H1 (cell line): Measurements from ENCODE around the gene UGT1A10. TPM values are rescaled to one million over a fixed set of nuclear protein-coding genes. Genes with fewer than 3 reads are reported as not detected.

Source experiments
- CTCF ChIA-PET: fragments of 300-600 bp; sonication (Branson Sonifier 250); formaldehyde crosslinking; loops from one replicate; lab custom pipeline; 2021; ENCODE audit not compliant: partially characterized antibody; lab: Charles Lee
- POLR2A ChIA-PET: fragments of 300-600 bp; sonication (Branson Sonifier 250); formaldehyde crosslinking; loops from one replicate; lab custom pipeline; 2021; ENCODE audit warnings: inconsistent platforms; ENCODE audit not compliant: partially characterized antibody; lab: Charles Lee
- DNase-seq, 2 experiments: peaks; one replicate each; pipeline versions ENCODE4 v3.0.0 to v3.0.0-alpha.2; 2010 to 2022; ENCODE audit warnings: low spot score in 2 of 2, low read depth in 1 of 2, mixed read lengths in 1 of 2
- FAIRE-seq: peaks from 2 replicates; lab custom pipeline; 2011; peaks lifted over from hg19 to GRCh38; lab: Jason Lieb, UNC
- H2AFZ ChIP-seq: 2 replicates; pipeline ENCODE4 v1.8.1; 2012; ENCODE audit warnings: low read length, inconsistent platforms
- H2AK5ac ChIP-seq: 2 replicates; pipeline ENCODE4 v1.6.1; 2013; ENCODE audit warnings: low read depth, low read length
- H2BK120ac ChIP-seq: replicated peaks from 2 replicates; pipeline ENCODE3; 2013; ENCODE audit warnings: low read depth, low read length, inconsistent platforms
- H2BK12ac ChIP-seq: 2 replicates; pipeline ENCODE4 v1.6.1; 2013; ENCODE audit warnings: low read depth, low read length
- H2BK15ac ChIP-seq: 2 replicates; pipeline ENCODE4 v1.6.1; 2013; ENCODE audit warnings: low read length
- H2BK20ac ChIP-seq: 2 replicates; pipeline ENCODE4 v1.6.1; 2013; ENCODE audit warnings: low read length
- H2BK5ac ChIP-seq: 2 replicates; pipeline ENCODE4 v1.6.1; 2013; ENCODE audit warnings: low read depth, low read length
- H3K14ac ChIP-seq: 2 replicates; pipeline ENCODE4 v1.6.1; 2013; ENCODE audit warnings: inconsistent platforms; ENCODE audit not compliant: insufficient read length
- H3K18ac ChIP-seq: 2 replicates; pipeline ENCODE4 v1.6.1; 2013; ENCODE audit warnings: low read length; ENCODE audit errors: extremely low read depth
- H3K23ac ChIP-seq: 2 replicates; pipeline ENCODE4 v1.6.1; 2013; ENCODE audit warnings: inconsistent platforms; ENCODE audit not compliant: insufficient read length
- H3K23me2 ChIP-seq: 2 replicates; pipeline ENCODE4 v1.6.1; 2013; ENCODE audit warnings: low read depth, low read length
- H3K27ac ChIP-seq: 2 replicates; pipeline ENCODE4 v1.6.1; 2011; ENCODE audit warnings: low read depth, low read length, inconsistent platforms
- H3K27me3 ChIP-seq, 4 experiments: replicated peaks in 1 of 4; 1 replicate in 1 of 4; 2 replicates in 3 of 4; pipeline versions ENCODE4 v1.6.1 to v1.8.1; 2011 to 2013; ENCODE audit warnings: low read length in 3 of 4, mild to moderate bottlenecking in 3 of 4, inconsistent platforms in 2 of 4, mixed read lengths in 2 of 4, moderate library complexity in 1 of 4; ENCODE audit not compliant: control insufficient read depth in 3 of 4, insufficient read depth in 3 of 4; ENCODE audit errors: extremely low read depth in 1 of 4
- H3K36me3 ChIP-seq, 4 experiments: 2 replicates each; pipeline versions ENCODE4 v1.6.1 to v1.8.1; 2011 to 2013; ENCODE audit warnings: mild to moderate bottlenecking in 4 of 4, low read length in 3 of 4, moderate library complexity in 2 of 4, control low read depth in 1 of 4, inconsistent platforms in 1 of 4; ENCODE audit not compliant: insufficient read depth in 4 of 4, control insufficient read depth in 2 of 4
- H3K4ac ChIP-seq: replicated peaks from 2 replicates; pipeline ENCODE3; 2013; ENCODE audit warnings: low read length, low read depth, mixed read lengths, inconsistent platforms; ENCODE audit not compliant: insufficient read length
- H3K4me1 ChIP-seq, 4 experiments: replicated peaks in 1 of 4; 1 replicate in 1 of 4; 2 replicates in 3 of 4; pipeline versions ENCODE4 v1.6.1 to v1.8.1; 2011 to 2013; ENCODE audit warnings: low read length in 3 of 4, inconsistent platforms in 2 of 4, mixed read lengths in 1 of 4; ENCODE audit not compliant: insufficient read depth in 4 of 4, control insufficient read depth in 3 of 4
- H3K4me2 ChIP-seq, 2 experiments: 2 replicates each; pipeline versions ENCODE4 v1.6.1 to v1.8.1; 2011 to 2013; ENCODE audit warnings: low read depth in 2 of 2, low read length in 2 of 2, control low read depth in 1 of 2, inconsistent platforms in 1 of 2, mild to moderate bottlenecking in 1 of 2; ENCODE audit not compliant: insufficient read depth in 1 of 2
- H3K4me3 ChIP-seq, 4 experiments: fragments of 200-600, 300-600 bp in 1 of 4; sonication (generic), shearing (Covaris generic), sonication (Bioruptor Twin) in 1 of 4; 2 replicates each; pipeline versions ENCODE4 v1.5.1 to v1.8.1; 2011 to 2016; ENCODE audit warnings: low read length in 4 of 4, low read depth in 3 of 4, control low read depth in 2 of 4, inconsistent platforms in 2 of 4, mild to moderate bottlenecking in 2 of 4, mixed read lengths in 1 of 4, moderate library complexity in 1 of 4; ENCODE audit not compliant: insufficient read depth in 2 of 4; ENCODE audit errors: extremely low read depth in 1 of 4
- H3K56ac ChIP-seq: replicated peaks from 2 replicates; pipeline ENCODE3; 2013; ENCODE audit warnings: low read depth, mild to moderate bottlenecking, mixed read lengths, low read length, inconsistent platforms; ENCODE audit not compliant: insufficient read length
- H3K79me1 ChIP-seq: 2 replicates; pipeline ENCODE4 v1.6.1; 2013; ENCODE audit warnings: low read depth, low read length, control low read depth
- H3K79me2 ChIP-seq, 2 experiments: 2 replicates each; pipeline versions ENCODE4 v1.6.1 to v1.8.1; 2012 to 2013; ENCODE audit warnings: low read length in 2 of 2, mild to moderate bottlenecking in 2 of 2, inconsistent platforms in 1 of 2; ENCODE audit not compliant: insufficient read depth in 2 of 2, control insufficient read depth in 1 of 2
- H3K9ac ChIP-seq, 4 experiments: replicated peaks in 1 of 4; 1 replicate in 1 of 4; 2 replicates in 3 of 4; pipeline versions ENCODE4 v1.6.1 to v1.8.1; 2011 to 2013; ENCODE audit warnings: low read depth in 3 of 4, low read length in 3 of 4, control low read depth in 2 of 4, mild to moderate bottlenecking in 2 of 4, moderate library complexity in 2 of 4, inconsistent platforms in 1 of 4; ENCODE audit errors: extremely low read depth in 1 of 4
- H3K9me3 ChIP-seq, 2 experiments: 2 replicates each; pipeline versions ENCODE4 v1.6.1 to v1.8.1; 2012 to 2013; ENCODE audit warnings: mild to moderate bottlenecking in 2 of 2, moderate library complexity in 2 of 2, control low read depth in 1 of 2, inconsistent platforms in 1 of 2, low read depth in 1 of 2, low read length in 1 of 2, mixed read lengths in 1 of 2; ENCODE audit not compliant: insufficient read depth in 2 of 2
- H4K20me1 ChIP-seq, 2 experiments: replicated peaks in 1 of 2; 2 replicates each; pipeline versions ENCODE3 to v1.8.1; 2011 to 2013; ENCODE audit warnings: inconsistent platforms in 2 of 2, low read length in 2 of 2, mild to moderate bottlenecking in 1 of 2; ENCODE audit not compliant: insufficient read depth in 2 of 2, control insufficient read depth in 1 of 2
- H4K5ac ChIP-seq: 2 replicates; pipeline ENCODE4 v1.6.1; 2013; ENCODE audit warnings: low read length, low read depth, mixed read lengths, inconsistent platforms; ENCODE audit not compliant: insufficient read length
- H4K8ac ChIP-seq: 2 replicates; pipeline ENCODE4 v1.8.0; 2013; ENCODE audit warnings: mild to moderate bottlenecking, moderate library complexity, low read length, inconsistent platforms; ENCODE audit not compliant: insufficient read depth; ENCODE audit errors: extremely low read depth
- H4K91ac ChIP-seq: replicated peaks from 2 replicates; pipeline ENCODE3; 2013; ENCODE audit warnings: low read length, mixed read lengths, inconsistent platforms; ENCODE audit not compliant: insufficient read length
- BCL11A ChIP-seq, 2 experiments: IDR thresholded peaks; one replicate each; pipeline ENCODE4 v1.6.1; 2011; ENCODE audit warnings: low read depth in 2 of 2, low read length in 2 of 2, mild to moderate bottlenecking in 2 of 2
- BRCA1 ChIP-seq: IDR thresholded peaks from 2 replicates; pipeline ENCODE4 v1.6.1; 2012; ENCODE audit warnings: low read depth, low read length, improper control_type of control experiment
- CBX5 ChIP-seq: fragments of 300-800, 300-1000 bp; sonication (generic); IDR thresholded peaks from 2 replicates; pipeline ENCODE4 v1.7.1; 2016; ENCODE audit warnings: antibody characterized with exemption, low read length, low read depth
- CBX8 ChIP-seq: fragments of 300-800, 300-1000 bp; sonication (generic); IDR thresholded peaks from 2 replicates; pipeline ENCODE4 v1.7.1; 2016; ENCODE audit warnings: low read depth, low read length, borderline replicate concordance
- CHD1 ChIP-seq: IDR thresholded peaks from 2 replicates; pipeline ENCODE4 v1.6.1; 2012; ENCODE audit warnings: low read depth, low read length, improper control_type of control experiment
- EGR1 ChIP-seq: IDR thresholded peaks from 2 replicates; pipeline ENCODE4 v1.6.1; 2011; ENCODE audit warnings: low read depth, low read length, borderline replicate concordance
- FOSL1 ChIP-seq: IDR thresholded peaks from 2 replicates; pipeline ENCODE4 v1.6.1; 2011; ENCODE audit warnings: mild to moderate bottlenecking, low read depth, low read length, moderate library complexity; ENCODE audit not compliant: insufficient read depth
- JUND ChIP-seq: IDR thresholded peaks from 2 replicates; pipeline ENCODE4 v1.6.1; 2011; ENCODE audit warnings: mild to moderate bottlenecking, improper control_type of control experiment, low read length
- KDM5A ChIP-seq: fragments of 200-600 bp; IDR thresholded peaks from 2 replicates; pipeline ENCODE4 v1.7.1; 2012; ENCODE audit warnings: mild to moderate bottlenecking, low read length, inconsistent platforms, mixed read lengths
- RBBP5 ChIP-seq: IDR thresholded peaks from 2 replicates; pipeline ENCODE4 v1.7.1; 2012; ENCODE audit warnings: low read depth, mild to moderate bottlenecking, inconsistent platforms, low read length, moderate library complexity, borderline replicate concordance
- SIRT6 ChIP-seq: IDR thresholded peaks from one replicate; pipeline ENCODE4 v1.7.1; 2012; ENCODE audit warnings: low read length, inconsistent platforms
- SIX5 ChIP-seq: IDR thresholded peaks from 2 replicates; pipeline ENCODE4 v1.6.1; 2011; ENCODE audit warnings: mild to moderate bottlenecking, low read depth, low read length
- SP4 ChIP-seq: IDR thresholded peaks from 2 replicates; pipeline ENCODE4 v1.6.1; 2012; ENCODE audit warnings: low read length, inconsistent platforms
- TBP ChIP-seq: IDR thresholded peaks from 2 replicates; pipeline ENCODE4 v1.6.1; 2011; ENCODE audit warnings: low read depth, low read length, improper control_type of control experiment
- TEAD4 ChIP-seq: IDR thresholded peaks from 2 replicates; pipeline ENCODE4 v1.6.1; 2012; ENCODE audit warnings: low read depth, low read length, inconsistent platforms, mixed read lengths
- ZNF274 ChIP-seq: IDR thresholded peaks from 2 replicates; pipeline ENCODE4 v1.7.0; 2012; ENCODE audit warnings: low read length, borderline replicate concordance; ENCODE audit errors: extremely low read depth
- WGBS, 2 experiments: shearing (Covaris generic) in 1 of 2; methylation state at CpG; one replicate each; pipeline versions ENCODE4 v1.1.6 to v1.1.7; 2013 to 2015; ENCODE audit warnings: low lambda C conversion rate in 2 of 2, mixed read lengths in 2 of 2, inconsistent platforms in 1 of 2, low coverage in 1 of 2, missing lambda C conversion rate in 1 of 2; ENCODE audit not compliant: insufficient replicate concordance in 2 of 2, insufficient coverage in 1 of 2, insufficient read length in 1 of 2; ENCODE audit errors: extremely low coverage in 1 of 2, missing lambda C conversion rate in 1 of 2; 5-methylcytosine and 5-hydroxymethylcytosine counted together
- polyA plus RNA-seq, 7 experiments: library from polyadenylated mRNA; depleted of rRNA in 3 of 7; stranded (reverse) in 5 of 7; unstranded in 2 of 7; fragments of >200 nt in 5 of 7; fragments of 200-250 nt in 2 of 7; gene quantifications; 1 replicate in 5 of 7; 2 replicates in 1 of 7; 4 replicates in 1 of 7; pipeline versions ENCODE4 v1.2.1 to v1.2.3, GENCODE V29; 2011 to 2013; ENCODE audit warnings: missing spikeins in 2 of 7, mixed read lengths in 2 of 7
- total RNA-seq: library from RNA; stranded (reverse); fragmentation: NEBNext Ultra II Directional; extraction: Animal tissue kit (Norgen Biotek cat#: 25700); gene quantifications from 2 replicates; pipeline ENCODE4 v1.2.1, GENCODE V29; 2021

Gene UGT1A10
- total and polyA plus RNA-seq, 2 of the 8 experiments (the other 6 are each of a cell fraction or from before 2014, with no cell fraction given): not detected

DNA sequence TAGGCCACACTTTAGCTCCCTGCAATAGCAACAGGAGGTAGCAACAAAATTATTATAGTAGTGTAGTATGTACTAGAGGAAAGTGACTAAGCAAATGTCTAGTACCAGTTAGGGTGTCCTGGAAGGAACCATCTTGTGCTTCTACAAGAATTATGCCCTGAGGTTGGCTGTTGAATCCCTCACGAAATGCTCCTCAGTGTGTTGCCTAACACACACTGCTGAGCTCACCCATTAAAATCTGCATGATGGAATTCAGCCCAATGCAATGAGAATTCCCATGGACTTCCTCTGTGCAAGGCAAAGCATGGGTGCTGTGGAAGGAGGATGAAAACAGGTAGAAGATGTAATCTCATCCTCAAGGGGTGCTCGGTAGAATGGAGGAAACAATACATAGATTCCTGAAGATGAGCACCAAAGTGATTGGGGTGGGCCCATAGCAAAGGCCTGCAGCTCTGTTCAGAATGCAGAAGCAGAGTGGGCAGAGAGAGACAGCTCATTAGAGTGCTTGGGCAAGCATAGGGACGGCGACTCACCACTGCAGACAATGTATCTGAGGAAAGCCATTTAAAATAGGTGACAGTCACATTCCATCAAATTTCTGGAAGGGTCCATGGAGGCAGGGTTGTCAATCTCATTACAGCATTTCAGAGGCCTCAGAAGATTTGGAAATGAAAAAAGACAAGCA is 44.3 kb downstream of the UGT1A10 start:
- Histone ChIP-seq H3K36me3 (no peaks in the 10 kb centered on the region), H3K27ac (no peak overlapping the region), H2BK15ac (no peak overlapping the region), H2AFZ (no peak overlapping the region), H3K27me3 (no peaks in the 10 kb centered on the region), H2BK5ac (no peak overlapping the region), H3K14ac (no peak overlapping the region), H3K4me2 (no peak overlapping the region), H4K5ac (no peak overlapping the region), H3K79me1 (no peaks in the 10 kb centered on the region), H3K23me2 (no peaks in the 10 kb centered on the region), H3K4me3 (no peak overlapping the region), H3K56ac (no peak overlapping the region)
- no peak for FAIRE-seq
- TF ChIP-seq CBX8 (no peak), SIX5 (no peak), JUND (no peak), TEAD4 (no peak), ZNF274 (no peak), CBX5 (no peak), TBP (no peak), BCL11A (IDR thresholded peaks at IDR 0.05; ENCODE audit: low read depth in 2 of 2, low read length in 2 of 2) (no peak), SP4 (no peak), BRCA1 (no peak), SIRT6 (no peak), KDM5A (no peak), FOSL1 (no peak), CHD1 (no peak), RBBP5 (no peak), EGR1 (no peak)
- TF ChIP-seq, all 59 proteins: peak for 0
- 88% methylated on average over 4 of the region's 4 CpGs; no CpG with 5 or more reads in 1 of the 2 experiments for WGBS, 2 experiments
- H3K23ac ChIP-seq: no peak overlapping the region
- H3K9me3 ChIP-seq: no peaks in the 10 kb centered on the region
- no peak overlapping the region for H2BK120ac ChIP-seq
- H2AK5ac ChIP-seq: no peak overlapping the region
- CTCF ChIA-PET: interaction anchor here (1.8 kb wide), 1 partner anchor 31 kb away, joined by 6 read pairs; no protein-coding TSS in a partner anchor
- H3K18ac ChIP-seq: no peak overlapping the region
- H2BK20ac ChIP-seq: no peak overlapping the region
- no peaks in the 10 kb centered on the region for H3K4me1 ChIP-seq
- H4K8ac ChIP-seq: no peak overlapping the region
- no peaks in the 10 kb centered on the region for H4K20me1 ChIP-seq
- DNase-seq: no peak
- POLR2A ChIA-PET: no interaction called here
- no peak overlapping the region for H3K9ac ChIP-seq
- H3K79me2 ChIP-seq: no peaks in the 10 kb centered on the region
- H3K4ac ChIP-seq: no peak overlapping the region
- no peak overlapping the region for H2BK12ac ChIP-seq
- no peak overlapping the region for H4K91ac ChIP-seq
